Hepatocyte (in vitro differentiated cells): ENCODE results near the gene KPNB1. TPM values are rescaled to one million over a fixed set of nuclear protein-coding genes. Genes with fewer than 3 reads are reported as not detected.

Source experiments
- DNase-seq: peaks from one replicate; pipeline ENCODE4 v3.0.0-alpha.2; 2016; ENCODE audit warnings: low spot score
- H2AFZ ChIP-seq: fragments of 200-600 bp; sonication (generic); 2 replicates; pipeline ENCODE4 v1.6.0; 2016; ENCODE audit warnings: antibody characterized with exemption, mild to moderate bottlenecking
- H3K27ac ChIP-seq: fragments of 200-600 bp; sonication (generic); 2 replicates; pipeline ENCODE4 v1.5.1; 2016; ENCODE audit warnings: mild to moderate bottlenecking
- H3K27me3 ChIP-seq: fragments of 200-600 bp; sonication (generic); 2 replicates; pipeline ENCODE4 v1.6.1; 2016
- H3K36me3 ChIP-seq: fragments of 200-600 bp; sonication (generic); replicated peaks from 2 replicates; pipeline ENCODE4 v1.5.1; 2016; ENCODE audit warnings: low read depth; ENCODE audit not compliant: insufficient read depth
- H3K4me1 ChIP-seq: fragments of 200-600 bp; sonication (generic); 2 replicates; pipeline ENCODE4 v1.5.1; 2016; ENCODE audit warnings: mild to moderate bottlenecking, moderate library complexity; ENCODE audit not compliant: insufficient read depth
- H3K4me2 ChIP-seq: fragments of 200-600 bp; sonication (generic); 2 replicates; pipeline ENCODE4 v1.6.0; 2016
- H3K4me3 ChIP-seq: fragments of 200-600 bp; sonication (generic); 2 replicates; pipeline ENCODE4 v1.5.1; 2016; ENCODE audit warnings: mild to moderate bottlenecking
- H3K79me2 ChIP-seq: fragments of 200-600 bp; sonication (generic); 2 replicates; pipeline ENCODE4 v1.6.0; 2017; ENCODE audit warnings: mild to moderate bottlenecking
- H3K9me2 ChIP-seq: fragments of 200-600 bp; sonication (generic); replicated peaks from 2 replicates; pipeline ENCODE4 v1.6.0; 2017; ENCODE audit warnings: mild to moderate bottlenecking; ENCODE audit not compliant: insufficient read depth
- H3K9me3 ChIP-seq: fragments of 200-600 bp; sonication (generic); 2 replicates; pipeline ENCODE4 v1.5.1; 2016; ENCODE audit warnings: low read depth, mild to moderate bottlenecking
- H4K20me1 ChIP-seq: fragments of 200-600 bp; sonication (generic); 2 replicates; pipeline ENCODE4 v1.6.0; 2016; ENCODE audit warnings: mild to moderate bottlenecking; ENCODE audit not compliant: insufficient read depth, poor library complexity, severe bottlenecking
- EZH2 ChIP-seq: fragments of 200-600 bp; sonication (generic); IDR thresholded peaks from 2 replicates; pipeline ENCODE4 v1.6.1; 2016; ENCODE audit warnings: antibody characterized with exemption, mild to moderate bottlenecking, borderline replicate concordance
- EZH2phosphoT487 ChIP-seq: fragments of 200-600 bp; sonication (generic); IDR thresholded peaks from one replicate; pipeline ENCODE4 v1.6.1; 2018; ENCODE audit warnings: antibody characterized with exemption, mild to moderate bottlenecking, low read depth, moderate library complexity; ENCODE audit not compliant: unreplicated experiment, severe bottlenecking
- WGBS: methylation state at CpG from one replicate; pipeline ENCODE4 v1.1.6; 2016; ENCODE audit warnings: low lambda C conversion rate; ENCODE audit errors: missing lambda C conversion rate; 5-methylcytosine and 5-hydroxymethylcytosine counted together
- polyA plus RNA-seq: library from polyadenylated mRNA; unstranded; fragments of >200 nt; fragmentation: Nextera tagmentation; extraction: Ambion mirVana; gene quantifications from 2 replicates; pipeline ENCODE4 v1.2.1, GENCODE V29; 2016
- total RNA-seq: library from RNA; depleted of rRNA; stranded (reverse); fragments of >200 nt; gene quantifications from 2 replicates; pipeline ENCODE4 v1.2.3, GENCODE V29; 2014
- TF ChIP-seq, protein P1 (sequence below): fragments of 200-600 bp; sonication (generic); IDR thresholded peaks from 2 replicates; pipeline ENCODE4 v1.5.1; 2016; ENCODE audit warnings: antibody characterized with exemption, mild to moderate bottlenecking; ENCODE audit not compliant: poor library complexity

Gene KPNB1
- total and polyA plus RNA-seq, 2 experiments from 2014 or later = 59.5 to 194 TPM

DNA sequence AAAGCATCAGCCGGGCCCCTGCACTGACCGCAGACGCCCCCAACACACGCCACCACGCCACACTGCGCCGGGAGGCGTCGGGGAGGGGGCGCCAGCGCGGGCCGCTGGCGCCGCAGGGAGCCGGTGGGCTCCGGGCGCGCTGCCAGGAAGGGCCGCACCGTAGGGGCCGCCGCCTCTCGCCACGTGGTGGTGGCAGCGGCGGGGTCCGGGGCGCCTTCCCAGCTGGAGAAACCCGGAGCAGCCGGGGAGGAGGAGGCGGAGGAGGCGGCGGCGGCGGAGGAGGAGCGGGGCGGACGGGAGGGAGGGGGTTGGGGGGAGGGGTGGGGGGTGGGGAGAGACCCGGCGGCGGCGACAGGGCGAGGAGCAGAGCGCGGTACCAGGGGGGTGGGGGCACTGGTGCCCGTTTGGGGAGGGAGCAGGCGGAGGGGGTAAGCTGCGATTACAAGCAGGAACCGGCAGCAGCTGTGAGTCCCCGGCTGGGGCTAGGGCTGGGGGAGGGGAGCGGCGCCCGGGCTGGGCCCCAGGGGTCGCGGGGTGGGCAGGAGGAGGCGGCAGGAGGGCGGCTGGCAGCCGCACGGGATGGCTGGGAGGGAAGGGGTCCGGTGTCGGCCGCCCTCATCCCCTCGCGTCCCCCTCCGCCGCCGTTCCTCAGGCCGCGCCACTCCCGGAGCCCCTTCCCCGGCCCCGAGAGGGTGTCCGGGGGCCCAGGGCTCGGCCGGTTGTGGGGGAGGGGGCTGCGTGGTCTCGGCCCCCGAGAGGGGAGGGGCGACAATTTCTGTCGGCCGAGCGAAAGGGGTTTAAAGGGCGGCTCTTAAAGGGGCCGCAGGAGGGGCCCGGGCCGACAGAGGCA lies 44.2 kb downstream of the KPNB1 start, which contains the start of gene TBKBP1:
Gene TBKBP1, plus strand, starts transcription at position 431 of the 850 bp plus-strand sequence. CDS start 1,952 bp downstream, outside the sequence.
- peaks cover 15% of the 10 kb centered on the region for H3K4me1 ChIP-seq
- H4K20me1 ChIP-seq = peaks cover under 1% of the 10 kb centered on the region
- no peaks in the 10 kb centered on the region for H3K36me3 ChIP-seq
- TF ChIP-seq EZH2 = no peak
- no peak for TF ChIP-seq EZH2phosphoT487
- TF ChIP-seq, protein P1, sequence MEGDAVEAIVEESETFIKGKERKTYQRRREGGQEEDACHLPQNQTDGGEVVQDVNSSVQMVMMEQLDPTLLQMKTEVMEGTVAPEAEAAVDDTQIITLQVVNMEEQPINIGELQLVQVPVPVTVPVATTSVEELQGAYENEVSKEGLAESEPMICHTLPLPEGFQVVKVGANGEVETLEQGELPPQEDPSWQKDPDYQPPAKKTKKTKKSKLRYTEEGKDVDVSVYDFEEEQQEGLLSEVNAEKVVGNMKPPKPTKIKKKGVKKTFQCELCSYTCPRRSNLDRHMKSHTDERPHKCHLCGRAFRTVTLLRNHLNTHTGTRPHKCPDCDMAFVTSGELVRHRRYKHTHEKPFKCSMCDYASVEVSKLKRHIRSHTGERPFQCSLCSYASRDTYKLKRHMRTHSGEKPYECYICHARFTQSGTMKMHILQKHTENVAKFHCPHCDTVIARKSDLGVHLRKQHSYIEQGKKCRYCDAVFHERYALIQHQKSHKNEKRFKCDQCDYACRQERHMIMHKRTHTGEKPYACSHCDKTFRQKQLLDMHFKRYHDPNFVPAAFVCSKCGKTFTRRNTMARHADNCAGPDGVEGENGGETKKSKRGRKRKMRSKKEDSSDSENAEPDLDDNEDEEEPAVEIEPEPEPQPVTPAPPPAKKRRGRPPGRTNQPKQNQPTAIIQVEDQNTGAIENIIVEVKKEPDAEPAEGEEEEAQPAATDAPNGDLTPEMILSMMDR = no peak
- no peaks in the 10 kb centered on the region for H3K27me3 ChIP-seq
- H3K9me3 ChIP-seq = no peaks in the 10 kb centered on the region
- H3K4me2 ChIP-seq = peak within 1 kb of the TSS; percentile 98
- DNase-seq = peak; percentile 86
- no peaks in the 10 kb centered on the region for H3K9me2 ChIP-seq
- WGBS = 2% methylated on average over 28 of the region's 87 CpGs
- peak within 1 kb of the TSS; percentile 96 for H3K27ac ChIP-seq
- H3K79me2 ChIP-seq = no peaks in the 10 kb centered on the region
- H3K4me3 ChIP-seq = peak within 1 kb of the TSS; percentile 98
- peak within 1 kb of the TSS; percentile 93 for H2AFZ ChIP-seq

DNA sequence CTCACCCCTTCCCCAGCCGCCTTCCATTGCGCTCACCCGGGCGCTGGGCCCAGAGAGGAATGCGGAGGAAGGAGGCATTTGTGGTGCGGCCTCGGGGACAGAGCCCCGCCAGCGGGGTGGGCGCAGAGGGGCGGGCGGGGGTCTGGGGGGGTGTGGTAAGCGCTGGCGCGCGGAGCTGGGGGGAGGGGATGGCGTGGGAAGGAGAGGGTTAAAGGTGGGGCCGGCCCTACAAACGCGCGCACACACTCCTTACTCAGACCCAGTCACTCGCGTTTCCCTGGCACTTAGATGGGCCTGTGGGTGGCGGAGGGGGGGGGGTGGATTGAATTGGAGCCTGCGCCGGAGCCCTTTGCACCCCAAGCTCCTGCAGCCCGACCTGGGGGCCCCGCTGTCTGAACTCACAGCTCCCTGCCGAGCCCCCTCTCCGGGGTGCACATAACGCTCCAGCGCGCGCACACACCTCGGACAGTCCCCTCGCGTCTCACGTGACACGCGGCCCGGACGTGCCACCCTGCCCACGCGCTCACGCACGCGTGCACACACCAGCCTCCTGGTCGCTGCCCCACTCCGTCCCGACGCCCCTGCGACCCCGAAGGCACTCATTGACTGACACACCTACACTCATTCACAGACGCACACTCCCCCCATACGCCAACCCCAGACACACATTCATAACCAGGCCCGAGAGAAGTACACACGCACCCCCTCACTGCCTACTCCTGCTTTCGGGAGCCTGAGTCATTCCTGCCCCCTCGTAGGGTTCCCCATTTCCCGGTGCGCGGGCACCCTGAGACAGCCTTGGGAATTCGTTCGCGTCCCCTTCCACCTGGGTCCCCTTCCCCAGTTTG lies 45.1 kb downstream of the KPNB1 start:
- H3K27ac ChIP-seq = peak overlapping the region; percentile 96
- H3K9me3 ChIP-seq = no peaks in the 10 kb centered on the region
- H3K79me2 ChIP-seq = no peaks in the 10 kb centered on the region
- H3K4me1 ChIP-seq = peaks cover 15% of the 10 kb centered on the region
- H4K20me1 ChIP-seq = peaks cover 5% of the 10 kb centered on the region
- peak overlapping the region; percentile 98 for H3K4me2 ChIP-seq
- H3K9me2 ChIP-seq = no peaks in the 10 kb centered on the region
- WGBS = 2% methylated on average over 48 of the region's 65 CpGs
- TF ChIP-seq EZH2phosphoT487 = no peak
- TF ChIP-seq, protein P1 = no peak
- TF ChIP-seq EZH2 = no peak
- H3K36me3 ChIP-seq = no peaks in the 10 kb centered on the region
- peak overlapping the region; percentile 93 for H2AFZ ChIP-seq
- peak; percentile 71 for DNase-seq
- peak overlapping the region; percentile 98 for H3K4me3 ChIP-seq
- no peaks in the 10 kb centered on the region for H3K27me3 ChIP-seq

DNA sequence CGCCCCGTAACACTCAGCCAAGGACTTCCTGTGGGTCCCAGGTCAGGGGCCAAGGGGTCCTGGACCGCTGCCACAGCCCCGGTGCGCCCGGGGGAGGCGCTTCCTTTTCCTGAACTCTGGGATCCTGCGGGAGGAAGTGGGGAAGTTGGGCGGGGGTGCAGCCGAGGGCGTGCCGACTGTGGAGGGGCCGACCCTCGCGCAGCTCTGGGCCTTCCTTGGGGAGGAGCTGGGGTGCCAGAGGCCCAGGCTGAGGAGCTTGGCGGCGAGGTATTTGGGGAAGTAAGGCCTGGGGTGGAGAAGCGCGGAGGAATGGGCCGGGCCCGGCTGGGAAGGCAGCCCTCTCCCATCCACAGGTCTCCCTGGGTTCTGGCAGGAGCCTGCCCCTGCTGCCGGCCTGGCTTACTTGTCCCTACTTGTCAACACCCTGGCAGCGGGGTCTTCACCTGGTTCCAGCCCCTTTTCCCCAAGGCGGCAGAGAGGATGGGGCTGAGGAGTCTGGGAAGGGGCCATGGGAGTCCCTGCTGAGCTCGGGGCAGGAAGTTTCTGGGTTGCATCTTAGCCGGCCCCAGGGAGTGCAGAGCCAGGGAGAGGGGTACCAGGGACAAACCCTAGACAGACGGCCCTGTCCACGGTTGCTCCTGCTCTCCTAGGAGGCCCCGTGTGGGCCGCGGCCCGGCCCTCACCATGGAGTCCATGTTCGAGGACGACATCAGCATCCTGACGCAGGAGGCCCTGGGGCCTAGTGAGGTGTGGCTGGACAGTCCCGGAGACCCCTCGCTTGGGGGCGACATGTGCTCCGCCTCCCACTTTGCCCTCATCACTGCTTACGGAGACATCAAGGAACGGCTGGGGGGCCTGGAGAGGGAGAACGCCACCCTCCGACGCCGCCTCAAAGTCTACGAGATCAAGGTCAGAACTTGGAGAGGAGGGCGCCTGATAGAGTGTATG lies 46.0 kb downstream of the KPNB1 start:
- Histone ChIP-seq H4K20me1 (peaks cover 5% of the 10 kb centered on the region), H3K27ac (peak overlapping the region; percentile 96), H3K9me3 (no peaks in the 10 kb centered on the region), H3K4me1 (peaks cover 15% of the 10 kb centered on the region), H3K4me3 (peak overlapping the region; percentile 98), H3K4me2 (peak overlapping the region; percentile 98), H3K79me2 (no peaks in the 10 kb centered on the region), H3K36me3 (no peaks in the 10 kb centered on the region), H3K27me3 (no peaks in the 10 kb centered on the region), H3K9me2 (no peaks in the 10 kb centered on the region), H2AFZ (peak overlapping the region; percentile 93)
- DNase-seq = peak; percentile 34
- 48% methylated on average over 45 of the region's 47 CpGs for WGBS
- TF ChIP-seq EZH2phosphoT487 (no peak), EZH2 (no peak)
- TF ChIP-seq, protein P1 = no peak
